GM12865 (cell line): ENCODE data around the gene ZNF414.

Source experiments
- DNase-seq: peaks from one replicate; pipeline ENCODE4 v3.0.0; 2010; ENCODE audit warnings: low read depth
- H3K4me3 ChIP-seq: 2 replicates; pipeline ENCODE4 v1.5.1; 2011; ENCODE audit warnings: mild to moderate bottlenecking, low read depth, low read length, control low read depth
- TF ChIP-seq, protein P1 (sequence below): IDR thresholded peaks from 2 replicates; pipeline ENCODE4 v1.5.1; 2011; ENCODE audit warnings: low read length, control low read depth, low read depth, inconsistent platforms; ENCODE audit not compliant: insufficient read depth; ENCODE audit errors: missing control alignments

ZNF414 gene

DNA sequence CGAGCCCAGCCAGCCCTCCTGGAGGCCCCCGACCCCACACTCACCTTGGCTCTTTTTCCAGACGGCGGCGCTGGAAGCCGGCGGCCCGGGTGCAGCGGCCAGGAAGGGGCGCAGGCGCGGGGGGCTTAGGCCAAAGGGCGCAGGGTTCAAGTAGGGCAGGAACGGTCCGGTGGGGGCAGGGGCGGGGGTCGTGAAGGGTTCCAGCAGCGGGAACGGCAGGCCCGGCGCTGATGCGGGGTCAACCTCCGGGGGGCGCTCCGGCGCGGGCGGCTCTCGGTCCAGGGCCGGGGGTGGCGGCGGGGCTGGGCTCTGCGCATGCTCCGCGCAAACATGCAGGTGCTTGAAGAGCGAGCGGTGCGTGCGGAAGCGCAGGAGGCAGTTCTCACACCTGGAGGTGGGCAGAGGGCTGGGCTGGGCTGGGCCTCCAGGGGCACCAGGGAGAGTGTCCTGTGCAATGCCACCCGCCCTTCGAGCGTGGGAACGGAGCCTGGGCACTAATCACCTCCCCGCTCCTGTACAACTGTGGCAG is 2.3 kb downstream of the ZNF414 start:
- no peak overlapping the region for H3K4me3 ChIP-seq
- TF ChIP-seq, protein P1, sequence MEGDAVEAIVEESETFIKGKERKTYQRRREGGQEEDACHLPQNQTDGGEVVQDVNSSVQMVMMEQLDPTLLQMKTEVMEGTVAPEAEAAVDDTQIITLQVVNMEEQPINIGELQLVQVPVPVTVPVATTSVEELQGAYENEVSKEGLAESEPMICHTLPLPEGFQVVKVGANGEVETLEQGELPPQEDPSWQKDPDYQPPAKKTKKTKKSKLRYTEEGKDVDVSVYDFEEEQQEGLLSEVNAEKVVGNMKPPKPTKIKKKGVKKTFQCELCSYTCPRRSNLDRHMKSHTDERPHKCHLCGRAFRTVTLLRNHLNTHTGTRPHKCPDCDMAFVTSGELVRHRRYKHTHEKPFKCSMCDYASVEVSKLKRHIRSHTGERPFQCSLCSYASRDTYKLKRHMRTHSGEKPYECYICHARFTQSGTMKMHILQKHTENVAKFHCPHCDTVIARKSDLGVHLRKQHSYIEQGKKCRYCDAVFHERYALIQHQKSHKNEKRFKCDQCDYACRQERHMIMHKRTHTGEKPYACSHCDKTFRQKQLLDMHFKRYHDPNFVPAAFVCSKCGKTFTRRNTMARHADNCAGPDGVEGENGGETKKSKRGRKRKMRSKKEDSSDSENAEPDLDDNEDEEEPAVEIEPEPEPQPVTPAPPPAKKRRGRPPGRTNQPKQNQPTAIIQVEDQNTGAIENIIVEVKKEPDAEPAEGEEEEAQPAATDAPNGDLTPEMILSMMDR = peak; percentile 9
- DNase-seq = no peak

DNA sequence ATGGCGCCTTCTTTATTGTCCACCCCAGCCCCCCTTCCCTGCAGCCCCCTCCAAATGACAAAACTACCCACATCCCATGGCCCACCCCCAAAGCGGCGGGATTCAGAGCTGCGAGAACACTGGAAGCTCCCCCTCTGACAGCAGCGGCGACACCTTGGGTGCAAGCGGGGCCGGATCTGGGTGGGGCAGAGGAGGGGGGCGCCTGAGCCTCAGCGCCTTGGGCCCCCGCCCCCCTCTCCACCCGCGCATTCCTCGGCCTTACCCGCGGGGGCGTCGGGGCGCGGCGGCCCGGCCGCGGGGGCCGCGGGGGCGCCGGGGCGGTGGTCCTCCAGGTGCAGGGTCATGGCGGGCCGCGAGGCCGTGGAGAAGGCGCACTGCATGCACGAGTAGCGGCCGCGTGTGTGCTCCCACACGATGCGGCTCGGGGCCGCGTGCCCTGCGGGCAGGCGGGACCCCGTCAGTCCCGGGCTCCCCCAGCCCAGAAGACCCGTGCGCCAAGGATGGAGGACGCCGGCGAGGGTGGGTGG is 3.3 kb downstream of the ZNF414 start:
- H3K4me3 ChIP-seq = no peak overlapping the region
- TF ChIP-seq, protein P1 = no peak
- no peak for DNase-seq

DNA sequence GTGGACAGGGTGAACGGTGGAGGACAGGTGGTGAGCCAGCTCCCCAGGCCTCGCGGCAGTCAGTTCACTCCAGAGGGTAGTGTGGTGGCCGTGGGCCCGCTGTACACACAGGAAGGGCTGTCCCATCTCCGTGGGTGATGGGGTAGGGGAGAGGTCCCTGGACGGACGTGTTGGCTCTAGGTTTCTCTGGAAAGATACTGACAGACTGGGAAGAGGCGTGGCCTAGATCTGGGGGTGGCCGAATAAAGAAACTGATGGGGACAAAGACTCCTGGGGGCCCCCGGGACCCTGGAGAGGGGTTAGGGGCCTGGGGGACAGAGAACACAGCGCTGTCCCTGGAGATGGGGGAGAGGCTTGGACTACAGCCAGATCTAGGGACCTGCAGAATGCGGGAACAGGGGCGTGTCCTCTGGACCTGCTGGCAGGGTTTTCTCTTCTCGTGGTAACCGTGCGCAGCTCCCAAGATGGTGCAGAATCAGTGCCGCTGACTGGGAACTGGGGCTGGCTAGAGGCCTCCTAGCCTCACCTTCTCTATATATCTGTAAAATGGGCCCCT is 7.5 kb downstream of the ZNF414 start:
- TF ChIP-seq, protein P1 = no peak
- no peak for DNase-seq
- peak overlapping the region; percentile 57 for H3K4me3 ChIP-seq

DNA sequence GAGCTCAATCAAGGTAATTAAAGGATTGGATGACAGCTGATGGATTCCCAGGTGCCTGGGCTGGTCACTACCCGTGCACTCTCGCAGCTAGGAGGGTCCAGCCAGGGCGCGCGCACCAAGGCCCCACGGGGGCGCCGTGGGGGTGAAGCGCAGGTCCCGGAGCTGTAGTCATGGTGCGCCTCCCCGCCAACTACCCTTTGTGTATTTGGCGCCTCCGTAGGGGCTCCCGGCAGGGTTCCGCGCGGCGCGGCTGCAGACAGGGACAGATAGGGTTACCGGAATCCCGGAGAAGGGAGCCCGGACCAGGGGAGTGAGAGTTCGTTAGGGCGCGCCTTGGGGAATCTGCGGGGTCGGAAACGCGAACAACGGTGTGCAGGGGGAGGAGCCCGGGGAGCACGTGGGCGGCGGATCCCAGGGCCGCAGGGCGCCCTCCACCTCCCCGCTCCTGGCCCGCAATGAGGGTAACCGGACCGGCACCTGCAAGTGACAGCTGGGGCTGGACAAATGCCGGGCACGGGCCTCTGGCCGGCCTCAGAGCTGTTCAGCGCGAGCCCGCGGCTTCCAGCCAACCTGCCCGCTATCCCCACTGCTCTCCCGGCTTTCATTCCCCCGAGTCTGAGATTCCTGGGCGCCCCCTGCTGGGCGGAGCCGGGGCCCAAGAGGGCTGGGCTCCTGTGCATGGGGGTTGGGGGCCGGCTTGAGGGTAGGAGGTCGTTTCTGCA is 8.1 kb downstream of the ZNF414 start:
- H3K4me3 ChIP-seq = peak overlapping the region; percentile 57
- DNase-seq = peak; percentile 73
- TF ChIP-seq, protein P1 = peak; percentile 83

DNA sequence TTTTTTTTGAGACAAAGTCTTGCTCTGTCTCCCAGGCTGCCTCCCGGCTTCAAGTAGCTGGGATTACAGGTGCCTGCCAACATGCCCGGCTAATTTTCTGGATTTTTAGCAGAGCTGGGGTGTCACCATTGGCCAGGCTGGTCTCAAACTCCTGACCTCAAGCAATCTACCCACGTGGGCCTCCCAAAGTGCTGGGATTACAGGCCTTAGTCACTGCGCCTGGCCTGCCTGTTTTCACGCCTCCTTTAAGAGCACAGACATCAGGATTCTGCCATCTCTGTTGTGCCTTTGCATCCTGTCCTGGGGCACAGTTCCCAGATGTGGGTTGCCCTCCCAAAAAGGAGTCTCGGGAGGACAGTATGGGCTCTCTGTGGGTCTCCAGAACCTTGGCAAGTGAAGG is 9.0 kb downstream of the ZNF414 start:
- TF ChIP-seq, protein P1 = no peak
- no peak for DNase-seq
- H3K4me3 ChIP-seq = no peak overlapping the region

DNA sequence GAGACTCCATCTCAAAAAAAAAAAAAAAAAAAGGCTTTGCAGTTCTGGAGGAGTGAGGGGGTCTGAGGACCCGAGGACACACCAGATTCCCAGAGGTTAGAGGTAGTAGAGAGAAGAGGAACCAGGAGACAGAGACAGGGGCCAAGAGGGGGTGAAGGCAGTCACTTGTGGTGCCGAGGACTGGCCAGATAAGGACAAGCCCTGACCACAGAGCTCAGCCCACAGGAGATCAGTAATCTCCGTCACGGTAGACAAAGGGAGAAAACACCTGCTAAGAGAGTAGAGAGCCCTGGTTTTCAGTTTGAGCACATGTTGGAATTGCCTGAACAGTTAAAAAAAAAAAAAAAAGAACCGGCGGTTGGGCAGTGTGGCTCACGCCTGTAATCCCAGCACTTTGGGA is 9.8 kb downstream of the ZNF414 start:
- no peak for DNase-seq
- H3K4me3 ChIP-seq = no peak overlapping the region
- TF ChIP-seq, protein P1 = no peak
